ENCODE measurements around the gene MAGEL2. TPM values are rescaled to one million over a fixed set of nuclear protein-coding genes. Genes with fewer than 3 reads are reported as not detected.

The MAGEL2 gene
- total RNA-seq (not detected), polyA plus RNA-seq (not detected)

GRCh38 chr15:23647421-23648370 lies at the start of gene MAGEL2:
Gene MAGEL2, minus strand, starts transcription at chr15:23647867. Its CDS starts 125 bp downstream, at chr15:23647742.
- Mint-ChIP-seq H3K4me1 (no peaks in the 10 kb centered on the region), H3K27ac (no peak within 1 kb of the TSS), H3K27me3 (peaks cover 2 to 4% of the 10 kb centered on the region in 2 donors), H3K36me3 (no peaks in the 10 kb centered on the region), H3K9me3 (no peaks in the 10 kb centered on the region), H3K4me3 (no peak within 1 kb of the TSS)
- H3K4me1 ChIP-seq (ENCODE audit: insufficient read depth, low read length): no peaks in the 10 kb centered on the region
- no peaks in the 10 kb centered on the region for H3K27me3 ChIP-seq (ENCODE audit: insufficient read depth, low read length)
- ChIA-PET CTCF (ENCODE audit: partially characterized antibody) (no interaction called here), POLR2A (ENCODE audit: partially characterized antibody) (no interaction called here)
- intact Hi-C loops (cut with micrococcal nuclease): no loop called here
- H3K36me3 ChIP-seq (ENCODE audit: insufficient read depth, low read length): no peaks in the 10 kb centered on the region
- no peak within 1 kb of the TSS for H3K27ac ChIP-seq (ENCODE audit: low read depth, low read length)
- no peaks in the 10 kb centered on the region for H3K9me3 ChIP-seq (ENCODE audit: control insufficient read depth in 1 of 2, low read length in 2 of 2)
- no peak within 1 kb of the TSS for H3K4me3 ChIP-seq (ENCODE audit: low read length in 2 of 2)
- no peak for DNase-seq

DNA sequence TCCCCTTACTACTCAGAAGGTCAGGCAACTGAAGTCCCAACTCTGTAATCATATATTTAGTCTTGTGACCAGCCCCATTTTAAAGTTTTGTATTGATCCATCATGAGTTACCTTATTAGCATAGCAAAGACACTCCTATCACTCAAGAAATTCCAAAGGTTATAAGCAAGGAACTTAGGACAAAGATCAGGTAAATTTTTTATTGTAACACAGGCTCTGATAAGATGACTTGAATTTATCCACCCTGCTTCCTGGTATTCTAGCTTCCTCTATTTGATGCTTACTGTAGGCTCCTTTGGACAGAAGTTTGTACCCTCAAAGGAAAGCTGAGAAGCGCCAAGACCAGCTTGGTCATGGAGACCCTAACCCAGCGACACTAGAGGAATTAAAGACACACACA lies 47.6 kb upstream of the MAGEL2 start:
- no peaks in the 10 kb centered on the region for H3K36me3 Mint-ChIP-seq
- Histone ChIP-seq H3K4me1 (ENCODE audit: insufficient read depth, low read length) (no peaks in the 10 kb centered on the region), H3K27ac (ENCODE audit: low read depth, low read length) (no peak overlapping the region), H3K9me3 (ENCODE audit: control insufficient read depth in 1 of 2, low read length in 2 of 2) (no peaks in the 10 kb centered on the region), H3K36me3 (ENCODE audit: insufficient read depth, low read length) (no peaks in the 10 kb centered on the region), H3K4me3 (ENCODE audit: low read length in 2 of 2) (no peak overlapping the region), H3K27me3 (ENCODE audit: insufficient read depth, low read length) (no peaks in the 10 kb centered on the region)
- no peaks in the 10 kb centered on the region for H3K27me3 Mint-ChIP-seq
- DNase-seq: no peak
- no peak overlapping the region for H3K27ac Mint-ChIP-seq
- peaks cover 0 to 18% (median 3%) of the 10 kb centered on the region in 8 donors for H3K9me3 Mint-ChIP-seq
- no peaks in the 10 kb centered on the region for H3K4me1 Mint-ChIP-seq
- H3K4me3 Mint-ChIP-seq: no peak overlapping the region
- ChIA-PET CTCF (ENCODE audit: partially characterized antibody) (no interaction called here), POLR2A (ENCODE audit: partially characterized antibody) (no interaction called here)
- intact Hi-C loops (cut with micrococcal nuclease): no loop called here

DNA sequence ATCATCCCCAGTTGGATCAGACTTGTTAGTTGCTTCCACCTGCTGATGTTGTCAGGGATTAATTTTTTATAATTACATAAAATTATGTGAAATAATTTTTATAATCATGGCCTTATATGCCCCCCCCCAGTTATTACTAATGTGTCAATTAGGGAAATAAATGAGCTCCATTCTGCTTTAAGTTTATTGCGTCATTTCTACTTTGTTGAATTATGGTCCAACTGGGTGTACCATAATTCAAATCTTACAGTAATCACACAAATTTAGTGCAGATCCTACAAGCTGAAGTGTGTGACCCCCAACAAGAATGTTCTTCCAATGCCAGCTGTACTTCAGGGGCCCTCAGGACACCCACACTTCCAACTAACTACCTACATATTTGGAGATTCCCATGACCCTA lies 46.9 kb upstream of the MAGEL2 start:
- H3K27ac ChIP-seq (ENCODE audit: low read depth, low read length): no peak overlapping the region
- POLR2A ChIA-PET (ENCODE audit: partially characterized antibody): no interaction called here
- Mint-ChIP-seq H3K27me3 (no peaks in the 10 kb centered on the region), H3K36me3 (no peaks in the 10 kb centered on the region), H3K4me1 (no peaks in the 10 kb centered on the region), H3K4me3 (no peak overlapping the region), H3K9me3 (peaks cover 0 to 16% (median 3%) of the 10 kb centered on the region in 8 donors), H3K27ac (no peak overlapping the region)
- H3K4me1 ChIP-seq (ENCODE audit: insufficient read depth, low read length): no peaks in the 10 kb centered on the region
- CTCF ChIA-PET (ENCODE audit: partially characterized antibody): no interaction called here
- intact Hi-C loops (cut with micrococcal nuclease): no loop called here
- DNase-seq: no peak
- no peaks in the 10 kb centered on the region for H3K36me3 ChIP-seq (ENCODE audit: insufficient read depth, low read length)
- no peak overlapping the region for H3K4me3 ChIP-seq (ENCODE audit: low read length in 2 of 2)
- no peaks in the 10 kb centered on the region for H3K27me3 ChIP-seq (ENCODE audit: insufficient read depth, low read length)
- H3K9me3 ChIP-seq (ENCODE audit: control insufficient read depth in 1 of 2, low read length in 2 of 2): no peaks in the 10 kb centered on the region

DNA sequence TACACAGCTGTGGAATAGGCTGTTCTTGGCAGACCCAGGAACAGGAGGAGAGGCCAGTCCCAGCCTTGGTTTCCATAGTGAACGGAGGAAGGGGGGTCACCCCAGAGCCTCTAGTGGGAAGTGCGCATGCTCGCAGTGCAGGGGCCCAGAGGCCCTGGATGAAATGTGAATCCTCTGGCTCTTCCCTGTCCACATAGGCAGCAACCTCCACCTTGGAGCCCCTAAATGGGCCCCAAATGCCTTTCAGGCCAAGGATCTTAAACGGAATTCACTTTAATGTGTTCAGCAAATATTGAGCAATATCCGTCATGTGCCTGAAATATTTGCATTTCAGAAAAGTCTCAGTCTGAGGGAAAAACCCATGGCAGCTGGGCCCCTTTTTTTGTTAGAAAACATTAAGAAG lies 42.8 kb upstream of the MAGEL2 start:
- Mint-ChIP-seq H3K36me3 (no peaks in the 10 kb centered on the region), H3K27ac (peak overlapping the region in 1 of 7 donors; percentile 17), H3K4me3 (no peak overlapping the region), H3K4me1 (no peaks in the 10 kb centered on the region), H3K9me3 (peaks cover 0 to 16% (median 6%) of the 10 kb centered on the region in 8 donors), H3K27me3 (peaks cover 0 to 1% of the 10 kb centered on the region in 2 donors)
- H3K27ac ChIP-seq (ENCODE audit: low read depth, low read length): no peak overlapping the region
- H3K9me3 ChIP-seq (ENCODE audit: control insufficient read depth in 1 of 2, low read length in 2 of 2): no peaks in the 10 kb centered on the region
- H3K27me3 ChIP-seq (ENCODE audit: insufficient read depth, low read length): no peaks in the 10 kb centered on the region
- no peaks in the 10 kb centered on the region for H3K36me3 ChIP-seq (ENCODE audit: insufficient read depth, low read length)
- DNase-seq: no peak
- CTCF ChIA-PET (ENCODE audit: partially characterized antibody): no interaction called here
- intact Hi-C loops (cut with micrococcal nuclease): no loop called here
- H3K4me1 ChIP-seq (ENCODE audit: insufficient read depth, low read length): no peaks in the 10 kb centered on the region
- POLR2A ChIA-PET (ENCODE audit: partially characterized antibody): no interaction called here
- no peak overlapping the region for H3K4me3 ChIP-seq (ENCODE audit: low read length in 2 of 2)

DNA sequence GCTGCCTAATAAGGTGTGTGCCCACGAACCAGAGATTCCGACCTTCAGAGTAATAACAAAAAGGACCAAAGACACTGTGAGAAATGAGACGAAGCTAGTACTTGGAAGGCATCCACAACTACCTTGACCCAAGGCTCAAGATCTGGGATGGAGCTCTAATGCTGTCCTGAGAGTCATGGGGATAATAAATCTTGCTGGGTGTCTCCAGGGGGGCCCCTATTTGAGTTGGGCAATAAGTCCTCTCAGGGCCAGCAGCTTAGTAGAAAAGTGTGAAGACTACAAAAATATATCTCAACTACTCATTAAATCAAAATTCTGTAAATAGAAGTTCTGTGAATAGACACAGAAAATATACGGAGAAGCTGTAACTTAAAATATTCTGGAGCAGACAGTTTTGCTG lies 42.3 kb upstream of the MAGEL2 start:
- Mint-ChIP-seq H3K36me3 (no peaks in the 10 kb centered on the region), H3K27me3 (peaks cover 0 to 1% of the 10 kb centered on the region in 2 donors), H3K9me3 (peaks cover 0 to 13% (median 4%) of the 10 kb centered on the region in 8 donors), H3K4me3 (no peak overlapping the region), H3K4me1 (no peaks in the 10 kb centered on the region), H3K27ac (peak overlapping the region in 1 of 7 donors; percentile 17)
- H3K4me1 ChIP-seq (ENCODE audit: insufficient read depth, low read length): no peaks in the 10 kb centered on the region
- H3K36me3 ChIP-seq (ENCODE audit: insufficient read depth, low read length): no peaks in the 10 kb centered on the region
- DNase-seq: no peak
- intact Hi-C loops (cut with micrococcal nuclease): no loop called here
- H3K27ac ChIP-seq (ENCODE audit: low read depth, low read length): no peak overlapping the region
- H3K9me3 ChIP-seq (ENCODE audit: control insufficient read depth in 1 of 2, low read length in 2 of 2): no peaks in the 10 kb centered on the region
- no peaks in the 10 kb centered on the region for H3K27me3 ChIP-seq (ENCODE audit: insufficient read depth, low read length)
- no peak overlapping the region for H3K4me3 ChIP-seq (ENCODE audit: low read length in 2 of 2)
- CTCF ChIA-PET (ENCODE audit: partially characterized antibody): no interaction called here
- POLR2A ChIA-PET (ENCODE audit: partially characterized antibody): no interaction called here

DNA sequence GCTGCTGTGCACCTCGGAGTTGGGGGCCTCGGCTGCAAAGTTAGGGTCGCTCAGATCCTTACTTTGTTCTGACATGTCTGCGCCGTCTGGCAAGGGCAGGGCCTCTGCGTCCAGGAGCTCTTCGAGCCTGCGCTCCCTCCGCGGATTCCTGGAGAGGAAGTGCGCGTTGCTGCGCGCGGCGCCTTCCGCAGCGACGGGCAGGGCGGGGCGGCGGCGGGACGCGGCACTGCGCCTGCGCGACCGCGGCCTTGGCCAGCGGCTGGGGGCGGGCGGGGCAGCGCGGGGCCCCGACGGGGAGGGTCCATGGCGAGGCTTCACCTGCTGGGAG lies 39.4 kb upstream of the MAGEL2 start, which contains the start of gene NDN:
Gene NDN (minus strand): TSS at position 163 of the 328 bp plus-strand sequence. CDS start 88 bp downstream, at position 75.
- no peak within 1 kb of the TSS for H3K4me3 Mint-ChIP-seq
- DNase-seq: no peak
- ChIA-PET POLR2A (ENCODE audit: partially characterized antibody) (no interaction called here), CTCF (ENCODE audit: partially characterized antibody) (interaction anchor here (0.6 kb wide), 1 partner anchor 1995 kb away, joined by 3 read pairs; no protein-coding TSS in a partner anchor)
- peaks cover 0 to 1% of the 10 kb centered on the region in 2 donors for H3K27me3 Mint-ChIP-seq
- no peak within 1 kb of the TSS for H3K27ac Mint-ChIP-seq
- intact Hi-C loops (cut with micrococcal nuclease): no loop called here
- H3K4me1 ChIP-seq (ENCODE audit: insufficient read depth, low read length): no peaks in the 10 kb centered on the region
- no peaks in the 10 kb centered on the region for H3K9me3 ChIP-seq (ENCODE audit: control insufficient read depth in 1 of 2, low read length in 2 of 2)
- H3K4me1 Mint-ChIP-seq: no peaks in the 10 kb centered on the region
- no peaks in the 10 kb centered on the region for H3K36me3 Mint-ChIP-seq
- H3K27me3 ChIP-seq (ENCODE audit: insufficient read depth, low read length): no peaks in the 10 kb centered on the region
- no peaks in the 10 kb centered on the region for H3K36me3 ChIP-seq (ENCODE audit: insufficient read depth, low read length)
- peaks cover 0 to 8% (median 4%) of the 10 kb centered on the region in 8 donors for H3K9me3 Mint-ChIP-seq
- H3K27ac ChIP-seq (ENCODE audit: low read depth, low read length): no peak within 1 kb of the TSS
- no peak within 1 kb of the TSS for H3K4me3 ChIP-seq (ENCODE audit: low read length in 2 of 2)

- H3K27me3 ChIP-seq (ENCODE audit: insufficient read depth, low read length): no peaks in the 10 kb centered on the region
- H3K4me3 Mint-ChIP-seq: no peak overlapping the region
- no peaks in the 10 kb centered on the region for H3K9me3 ChIP-seq (ENCODE audit: control insufficient read depth in 1 of 2, low read length in 2 of 2)
- intact Hi-C loops (cut with micrococcal nuclease): no loop called here
- H3K4me3 ChIP-seq (ENCODE audit: low read length in 2 of 2): no peak overlapping the region
- H3K36me3 Mint-ChIP-seq: no peaks in the 10 kb centered on the region
- H3K4me1 ChIP-seq (ENCODE audit: insufficient read depth, low read length): no peaks in the 10 kb centered on the region
- ChIA-PET CTCF (ENCODE audit: partially characterized antibody) (no interaction called here), POLR2A (ENCODE audit: partially characterized antibody) (no interaction called here)
- H3K27ac ChIP-seq (ENCODE audit: low read depth, low read length): no peak overlapping the region
- no peaks in the 10 kb centered on the region for H3K36me3 ChIP-seq (ENCODE audit: insufficient read depth, low read length)
- no peak overlapping the region for H3K27ac Mint-ChIP-seq
- no peak for DNase-seq
- peaks cover 0 to 7% (median 4%) of the 10 kb centered on the region in 8 donors for H3K9me3 Mint-ChIP-seq
- no peaks in the 10 kb centered on the region for H3K4me1 Mint-ChIP-seq
- H3K27me3 Mint-ChIP-seq: peaks cover 0 to 1% of the 10 kb centered on the region in 2 donors
Measured at GRCh38 chr15:23686466-23687142, 38.9 kb upstream of the MAGEL2 start.
